Epidermal melanocyte (primary cell): ENCODE results near the gene FER.
"Not testable (repeated sequence)": the region's sequence is repeated elsewhere in the genome, so short reads cannot be mapped to it uniquely, and the experiment has no call there.

Source experiments
- DNase-seq: peaks from one replicate; pipeline ENCODE4 v3.0.0; 2011; ENCODE audit warnings: low spot score; ENCODE audit not compliant: insufficient read length

The FER gene

DNA sequence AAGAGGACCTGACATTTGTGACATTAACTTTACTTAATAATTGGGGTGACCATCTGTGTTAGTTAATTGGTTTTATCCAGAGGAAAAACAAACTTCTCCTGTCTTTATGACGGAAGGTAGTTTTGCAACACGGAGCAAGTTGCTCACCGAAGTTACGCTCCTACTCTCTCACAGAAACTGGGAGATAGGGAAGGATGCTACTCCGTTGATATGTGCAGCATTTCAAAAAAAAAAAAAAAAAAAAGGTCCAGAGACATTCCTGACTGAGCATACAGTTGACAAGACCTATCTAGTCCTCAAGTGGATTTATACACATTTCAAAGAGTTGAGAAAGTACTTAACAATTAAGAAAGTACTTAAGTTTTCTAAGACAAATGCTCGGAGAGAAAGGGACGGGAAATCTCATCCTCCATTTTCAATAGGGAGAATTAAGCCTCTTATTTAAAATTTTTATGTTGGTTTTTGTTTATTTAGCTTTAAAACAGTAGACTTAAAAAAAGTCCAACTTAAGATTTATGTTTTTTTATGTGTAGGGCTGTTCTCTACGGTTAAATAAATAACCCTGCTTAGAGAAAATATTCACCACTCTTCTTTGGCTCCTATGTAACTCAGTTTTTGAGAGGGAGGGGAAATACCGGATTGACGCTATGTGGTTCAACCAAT lies 455 bp upstream of the FER start:
- DNase-seq = no peak

DNA sequence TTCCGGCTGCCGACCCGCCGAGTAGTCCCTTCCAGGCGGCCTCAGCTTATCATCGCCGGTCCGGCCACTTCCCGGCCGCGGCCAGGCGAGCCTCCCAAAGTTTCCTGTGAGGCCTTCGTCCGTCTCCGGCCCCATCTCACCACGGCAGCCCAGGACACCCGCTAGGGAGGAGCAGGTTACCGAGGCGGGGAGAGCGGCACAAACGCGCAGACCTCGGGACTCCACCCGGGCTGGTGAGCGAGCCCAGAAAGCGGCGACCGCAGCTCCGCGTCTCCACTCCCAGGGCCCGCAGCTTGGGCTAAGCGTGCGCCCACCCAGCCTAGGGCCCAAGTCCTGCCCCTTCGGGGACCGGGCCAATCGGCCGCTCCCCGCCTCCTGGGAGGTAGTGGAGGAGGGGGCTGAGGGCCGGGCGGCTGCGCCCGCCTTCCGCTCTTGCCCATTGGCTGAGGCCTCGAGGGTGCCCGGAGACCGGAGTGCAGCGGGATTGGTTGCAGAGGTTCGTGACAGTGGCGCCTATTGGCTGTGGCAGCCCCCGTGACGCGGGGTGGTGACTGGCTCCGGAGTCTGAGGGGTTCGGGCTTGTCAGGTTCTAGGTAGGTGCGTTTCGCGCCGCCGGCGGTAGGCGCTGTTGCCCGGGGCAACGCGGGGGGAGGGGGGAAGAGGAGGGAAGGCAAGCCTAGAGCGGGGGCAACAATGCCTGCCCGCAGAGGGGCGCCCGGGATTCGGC lies 867 bp downstream of the FER start:
- DNase-seq = peak; percentile 70

DNA sequence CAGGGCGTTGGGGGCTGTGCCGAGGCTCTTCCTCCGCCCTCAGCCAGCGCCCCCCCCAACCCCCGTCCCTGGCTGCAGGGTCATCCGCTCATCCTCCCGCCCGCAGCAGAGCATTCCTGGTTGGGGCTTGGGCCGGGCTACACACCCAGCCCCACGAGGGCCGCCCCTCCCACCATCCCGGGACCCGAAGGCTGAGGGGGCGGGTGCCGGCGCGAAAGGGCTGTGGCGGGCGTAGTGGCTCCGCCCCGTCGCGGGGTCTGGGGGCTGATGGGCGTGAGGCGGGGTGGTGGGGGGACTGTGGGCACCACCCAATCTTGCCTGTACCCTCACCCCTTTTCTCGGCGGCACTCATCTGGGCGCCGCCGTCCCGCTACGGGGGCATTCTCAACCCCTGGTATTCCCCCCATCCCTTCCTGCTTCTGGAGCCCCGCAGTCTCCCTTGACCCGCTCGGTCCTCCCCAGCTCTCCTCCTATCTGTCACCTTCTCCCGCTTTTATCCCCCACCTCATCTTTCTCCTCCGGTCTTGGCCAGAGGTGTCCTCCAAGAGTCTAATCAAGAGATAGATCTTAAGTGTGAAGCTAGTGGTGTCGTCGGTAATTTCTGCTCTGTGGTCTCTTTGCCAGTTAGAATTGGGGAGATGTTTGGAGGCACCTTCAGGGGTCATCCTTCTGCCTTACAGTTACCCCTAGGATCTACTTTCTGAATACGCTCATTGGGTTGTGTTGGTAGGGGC lies 1.6 kb downstream of the FER start:
- DNase-seq = no peak

DNA sequence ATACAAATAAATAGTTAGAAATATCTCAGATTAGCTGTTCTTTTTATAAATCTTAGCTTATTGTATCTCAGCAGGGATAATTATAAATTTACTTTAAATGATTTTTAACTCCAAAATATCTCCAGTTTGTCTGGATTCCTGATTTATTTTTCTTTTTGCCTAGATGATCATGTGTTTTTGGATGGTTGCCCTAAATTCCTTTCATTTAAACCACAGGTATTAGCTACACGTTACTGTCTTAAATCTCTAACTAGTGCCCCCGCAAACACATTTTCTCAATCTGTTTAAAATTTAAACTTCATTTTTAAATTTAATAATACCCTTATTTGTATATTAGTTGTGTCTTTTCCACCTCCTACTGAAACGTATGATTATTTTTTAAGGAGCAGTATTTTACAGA lies 5.6 kb downstream of the FER start:
- no peak for DNase-seq

DNA sequence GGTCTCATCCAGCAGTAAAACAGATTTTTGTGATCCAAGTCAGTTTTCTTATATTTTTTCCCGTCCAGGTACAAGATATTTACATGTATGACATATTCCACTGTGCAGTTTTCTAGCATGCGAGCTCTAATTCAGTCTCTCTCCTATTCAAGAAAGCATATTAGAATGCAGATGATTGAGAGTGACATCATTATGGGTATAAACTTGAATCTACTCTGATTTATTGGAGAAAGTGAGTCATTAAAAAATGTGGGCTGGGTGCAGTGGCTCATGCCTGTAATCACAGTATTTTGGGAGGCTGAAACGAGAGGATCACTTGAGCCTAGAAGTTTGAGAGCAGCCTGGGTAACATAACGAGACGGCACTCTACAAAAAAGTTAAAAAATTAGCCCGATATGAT lies 6.2 kb downstream of the FER start:
- no peak for DNase-seq

DNA sequence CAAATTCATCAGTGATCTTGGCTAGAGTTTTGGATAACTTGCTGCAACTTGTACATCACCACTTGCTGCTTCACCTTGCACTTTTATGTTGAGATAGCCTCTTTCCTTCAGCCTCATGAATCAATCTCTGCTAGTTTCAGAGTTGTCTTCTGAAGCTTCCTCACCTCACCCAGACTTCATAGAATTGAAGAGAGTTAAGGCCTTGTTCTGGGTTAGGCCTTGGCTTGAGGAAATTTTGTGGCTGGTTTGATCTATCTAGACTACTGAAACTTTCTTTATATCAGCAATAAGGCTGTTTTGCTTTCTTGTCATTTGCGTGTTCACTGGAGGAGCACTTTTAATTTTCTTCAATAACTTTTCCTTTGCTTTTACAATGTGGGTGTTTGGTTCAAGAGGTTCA lies 12.8 kb downstream of the FER start:
- DNase-seq = no peak

DNA sequence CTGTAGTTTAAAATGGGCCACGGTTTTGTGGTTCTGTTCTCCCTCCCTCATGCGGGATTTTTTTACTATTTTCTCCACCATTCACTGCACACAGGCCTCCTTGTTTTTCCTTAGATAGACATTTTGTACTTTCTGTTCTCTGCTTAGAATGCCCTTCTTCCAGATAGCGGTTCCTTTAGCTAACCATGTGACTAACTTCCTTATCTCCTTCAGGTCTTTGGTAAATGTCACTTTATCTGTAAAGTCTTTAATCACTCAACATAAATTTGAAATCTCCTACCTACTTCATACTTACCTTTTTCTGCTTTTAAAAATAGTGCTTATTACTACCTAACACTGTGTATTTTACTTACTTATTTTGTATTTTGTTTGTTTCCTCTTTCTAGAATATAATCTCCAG lies 15.0 kb downstream of the FER start:
- DNase-seq = no peak

DNA sequence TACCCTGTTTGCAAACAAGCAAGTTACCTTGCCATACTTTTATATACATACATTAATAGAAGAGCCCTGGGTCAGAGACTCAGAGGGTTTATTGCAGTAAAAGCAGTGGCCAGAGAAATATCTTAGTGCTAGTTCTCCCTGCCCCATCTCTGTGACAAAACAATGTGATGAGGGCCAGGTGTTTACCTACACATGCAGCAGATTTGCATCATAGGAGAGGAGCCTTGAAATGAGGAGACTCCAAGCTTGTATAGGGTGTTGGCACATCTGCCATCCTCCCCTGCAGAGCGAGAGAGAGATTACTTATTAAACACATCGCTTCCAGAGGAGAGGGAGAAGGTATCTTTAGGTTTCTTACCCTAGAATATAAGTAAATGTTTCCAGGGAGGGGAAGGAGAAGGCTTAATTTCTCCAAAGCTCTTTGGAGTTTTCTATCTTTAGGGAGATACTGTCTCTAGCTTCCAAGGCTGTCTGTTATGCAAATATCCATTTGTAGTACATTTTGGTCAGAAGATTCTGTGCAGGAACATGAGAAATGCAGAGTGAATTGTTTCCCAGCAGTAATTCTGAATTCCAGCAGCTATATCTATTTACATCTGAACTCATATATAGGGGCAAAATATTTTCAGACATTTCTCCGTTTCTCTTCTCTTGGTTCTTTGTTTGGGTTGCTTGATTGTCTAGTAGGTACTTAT lies 15.7 kb downstream of the FER start:
- no peak for DNase-seq

DNA sequence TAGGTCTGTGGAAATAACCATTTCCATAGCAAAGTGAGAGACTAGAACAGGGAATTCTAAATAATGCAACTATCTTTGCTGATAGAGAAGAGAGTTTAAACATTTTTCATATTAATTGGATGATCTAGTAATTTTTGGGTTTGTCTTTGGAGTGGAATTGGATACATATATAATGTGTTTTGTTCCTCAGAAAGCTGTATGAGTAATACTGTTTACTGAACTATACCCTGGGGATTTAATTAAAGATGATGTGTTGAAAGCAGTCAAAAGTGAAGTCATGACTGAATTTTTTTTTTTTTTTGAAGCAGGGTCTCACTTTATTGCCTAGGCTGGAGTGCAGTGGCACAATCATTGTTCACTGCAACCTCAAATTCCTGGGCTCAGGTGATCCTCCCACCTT lies 17.9 kb downstream of the FER start:
- DNase-seq = no peak

DNA sequence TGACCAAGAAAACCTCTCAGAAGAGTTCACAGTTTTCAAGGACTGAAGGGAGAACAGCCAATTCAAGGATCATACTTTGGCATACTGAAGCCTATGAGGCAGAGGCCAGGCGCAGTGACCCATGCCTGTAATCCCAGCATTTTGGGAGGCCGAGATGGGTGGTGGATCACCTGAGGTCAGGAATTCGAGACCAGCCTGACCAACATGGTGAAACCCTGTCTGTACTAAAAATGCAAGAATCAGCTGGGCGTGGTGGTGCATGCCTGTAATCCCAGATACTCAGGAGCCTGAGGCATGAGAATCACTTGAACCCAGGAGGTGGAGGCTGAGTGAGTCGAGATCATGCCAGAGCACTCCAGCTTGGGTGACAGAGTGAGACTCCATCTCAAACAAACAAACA lies 19.2 kb downstream of the FER start:
- DNase-seq = not testable (repeated sequence)

DNA sequence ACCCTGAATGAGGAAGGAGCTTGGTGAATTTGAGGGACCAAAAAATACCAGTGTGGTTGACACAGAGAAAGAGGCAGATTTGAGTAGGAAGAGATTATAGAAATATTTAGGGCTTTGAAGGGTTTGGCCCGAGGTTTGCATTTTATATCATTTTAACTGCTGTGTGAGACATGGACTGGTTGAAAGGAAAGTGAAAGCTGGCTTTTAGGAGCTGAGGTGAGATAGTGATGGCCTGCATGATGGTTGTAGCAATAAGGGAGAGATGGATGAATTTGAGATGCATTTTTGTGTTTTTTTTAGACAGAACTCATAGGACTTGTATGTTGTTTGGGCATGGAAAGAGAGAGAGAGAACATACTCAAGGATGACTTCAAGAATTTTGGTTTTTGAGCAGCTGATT lies 21.7 kb downstream of the FER start:
- DNase-seq = no peak

DNA sequence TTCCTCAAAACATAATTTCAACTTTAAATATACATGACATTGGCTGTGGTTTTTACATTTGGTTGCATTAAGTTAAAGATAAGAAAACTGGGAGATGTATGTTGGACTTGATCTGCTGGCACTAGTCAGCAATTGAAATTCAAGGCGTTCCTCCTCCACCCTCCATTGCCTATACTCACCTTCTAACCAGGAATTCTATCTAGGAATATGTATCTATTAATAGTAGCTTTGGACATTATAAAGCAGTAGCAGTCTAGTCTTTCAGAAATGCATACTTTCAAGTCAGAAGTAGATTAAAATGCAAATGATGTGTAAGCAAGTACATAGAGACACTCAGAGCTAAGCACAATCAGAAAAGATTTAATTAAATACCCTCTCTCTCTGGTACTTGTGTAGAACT lies 24.9 kb downstream of the FER start:
- DNase-seq = no peak

DNA sequence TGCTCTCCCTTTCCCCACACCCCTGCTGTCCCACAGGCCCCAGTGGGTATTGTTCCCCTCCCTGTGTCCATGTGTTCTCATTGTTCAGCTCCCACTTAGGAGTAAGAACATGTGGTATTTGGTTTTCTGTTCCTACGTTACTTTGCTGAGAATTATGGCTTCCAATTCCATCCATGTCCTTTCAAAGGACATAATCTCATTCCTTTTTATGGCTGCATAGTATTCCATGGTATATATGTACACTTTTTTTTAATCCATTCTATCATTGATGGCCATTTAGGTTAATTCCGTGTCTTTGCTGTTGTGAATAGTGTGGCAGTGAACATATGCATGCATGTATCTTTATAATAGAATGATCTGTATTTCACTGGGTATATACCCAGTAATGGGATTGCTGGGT lies 25.6 kb downstream of the FER start:
- no peak for DNase-seq

DNA sequence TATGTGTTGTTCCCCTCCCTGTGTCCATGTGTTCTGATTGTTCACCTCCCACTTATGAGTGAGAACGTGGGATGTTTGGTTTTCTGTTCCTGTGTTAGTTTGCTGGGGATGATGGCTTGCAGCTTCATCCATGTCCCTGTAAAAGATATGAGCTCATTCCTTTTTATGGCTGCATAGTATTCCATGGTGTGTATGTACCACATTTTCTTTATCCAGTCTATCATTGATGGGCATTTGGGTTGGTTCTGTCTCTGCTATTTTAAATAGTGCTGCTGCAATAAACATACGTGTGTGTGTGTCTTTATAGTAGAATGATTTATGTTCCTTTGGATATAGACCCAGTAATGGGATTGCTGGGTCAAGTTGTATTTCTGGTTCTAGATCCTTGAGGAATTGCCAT lies 26.4 kb downstream of the FER start:
- not testable (repeated sequence) for DNase-seq

DNA sequence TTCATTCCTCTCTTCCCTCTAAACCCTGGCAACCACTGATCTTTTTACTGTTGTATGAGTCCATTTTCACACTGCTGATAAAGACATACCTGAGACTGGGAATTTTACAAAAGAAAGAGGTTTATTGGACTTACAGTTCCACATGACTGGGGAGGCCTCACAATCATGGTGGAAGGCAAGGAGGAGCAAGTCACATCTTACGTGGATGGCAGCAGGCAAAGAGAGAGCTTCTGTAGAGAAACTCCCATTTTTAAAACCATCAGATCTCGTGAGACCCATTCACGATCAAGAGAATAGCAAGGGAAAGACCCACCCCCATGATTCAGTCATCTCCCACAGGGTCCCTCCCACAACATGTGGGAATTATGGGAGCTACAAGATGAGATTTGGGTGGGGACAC lies 29.9 kb downstream of the FER start:
- DNase-seq = not testable (repeated sequence)

DNA sequence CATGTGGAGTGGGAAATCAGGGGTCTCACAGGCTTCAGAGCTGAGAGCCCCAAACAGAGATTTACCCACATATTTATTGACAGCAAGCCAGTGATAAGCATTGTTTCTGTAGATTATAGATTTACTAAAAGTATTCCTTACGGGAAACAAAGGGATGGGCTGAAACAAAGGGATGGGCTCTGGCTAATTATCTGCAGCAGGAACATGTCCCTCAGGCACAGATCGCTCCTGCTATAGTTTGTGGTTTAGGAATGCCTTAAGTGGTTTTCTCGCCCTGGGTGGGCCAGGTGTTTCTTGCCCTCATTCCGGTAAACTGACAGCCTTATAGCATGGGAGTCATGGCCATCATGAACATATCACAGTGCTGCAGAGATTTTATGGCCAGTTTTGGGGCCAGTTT lies 36.9 kb downstream of the FER start:
- not testable (repeated sequence) for DNase-seq

DNA sequence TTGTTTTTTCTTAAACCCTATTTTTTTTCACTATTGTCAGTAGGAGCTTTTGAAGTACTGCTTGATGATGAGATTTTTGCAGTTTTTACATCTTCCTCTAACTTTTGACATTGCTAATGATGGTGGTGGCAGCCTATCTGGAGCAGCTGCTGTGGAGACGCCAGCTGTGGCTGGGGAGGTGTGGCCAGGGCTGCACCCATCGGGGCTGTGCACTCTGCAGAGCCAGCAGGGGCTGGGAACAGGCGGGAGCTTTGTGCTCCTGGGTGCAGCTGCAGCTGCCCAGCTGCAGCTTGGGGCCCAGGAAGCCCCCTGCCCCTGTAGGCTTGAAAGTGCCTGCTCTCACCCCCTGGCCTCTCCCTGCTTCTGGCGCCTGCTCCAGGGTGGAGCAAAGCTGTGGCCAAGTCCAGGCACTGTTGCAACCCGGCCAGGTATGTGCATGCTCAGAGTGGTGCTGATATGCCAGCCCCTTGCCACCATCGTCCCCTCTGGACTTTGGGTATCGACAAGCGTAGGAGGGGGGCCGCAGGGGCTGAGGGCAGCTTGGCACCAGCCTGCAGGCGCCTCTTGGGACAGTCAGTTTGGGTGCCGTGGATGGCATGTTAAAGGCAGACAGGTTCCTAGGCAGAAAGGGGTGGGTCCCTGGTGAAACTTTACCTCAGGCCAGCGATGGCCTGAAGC lies 39.2 kb downstream of the FER start:
- no peak for DNase-seq

DNA sequence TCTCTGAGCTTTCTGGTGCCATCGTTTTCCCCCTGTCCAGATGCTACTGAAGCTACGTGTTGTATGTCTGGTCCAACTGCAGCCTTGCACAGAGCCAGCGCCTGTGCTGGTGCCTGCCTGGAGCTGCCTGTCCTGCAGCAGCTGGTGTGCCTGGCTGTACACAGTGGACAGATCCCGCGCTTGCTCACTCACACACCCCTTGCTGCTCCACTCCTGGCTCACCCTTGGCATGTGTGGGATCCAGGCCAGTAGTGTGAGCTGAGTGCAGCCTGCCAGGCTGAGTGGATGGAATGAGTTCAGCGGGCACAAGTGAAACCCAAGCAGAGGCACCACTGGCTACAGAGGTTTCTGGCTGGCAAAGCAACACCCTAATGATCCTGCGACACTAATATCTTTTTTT lies 40.4 kb downstream of the FER start:
- DNase-seq = no peak

DNA sequence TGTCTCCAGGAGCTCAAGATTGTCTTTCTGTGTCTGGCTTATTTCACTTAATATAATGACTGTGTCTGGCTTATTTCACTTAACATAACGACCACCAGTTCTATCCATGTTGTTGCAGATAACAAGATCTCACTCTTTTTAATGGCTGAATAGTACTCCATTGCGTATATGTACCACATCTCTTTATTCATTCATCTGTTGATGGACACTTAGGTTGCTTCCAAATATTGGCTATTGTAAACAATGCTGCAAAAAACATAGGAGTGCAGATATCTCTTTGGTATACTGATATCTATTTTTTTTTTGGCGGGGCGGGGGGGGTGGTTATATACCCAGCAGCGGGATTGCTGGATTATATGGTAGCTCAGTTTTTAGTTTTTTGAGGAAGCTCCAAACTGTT lies 45.5 kb downstream of the FER start:
- DNase-seq = no peak

DNA sequence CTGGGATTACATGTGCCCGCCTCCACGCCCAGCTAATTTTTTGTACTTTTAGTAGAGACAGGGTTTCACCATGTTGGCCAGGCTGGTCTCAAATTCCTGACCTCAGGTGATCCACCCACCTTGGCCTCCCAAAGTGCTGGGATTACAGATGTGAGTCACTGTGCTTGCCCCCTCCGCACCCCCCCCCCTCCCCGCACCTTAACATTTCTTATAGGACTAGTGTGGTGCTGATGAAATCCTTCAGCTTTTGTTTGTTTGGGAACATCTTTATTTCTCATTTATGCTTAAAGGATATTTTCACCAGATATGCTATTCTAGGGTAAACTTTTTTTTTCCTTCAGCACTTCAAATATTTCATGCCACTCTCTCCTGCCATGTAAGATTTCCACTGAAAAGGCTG lies 46.7 kb downstream of the FER start:
- not testable (repeated sequence) for DNase-seq

DNA sequence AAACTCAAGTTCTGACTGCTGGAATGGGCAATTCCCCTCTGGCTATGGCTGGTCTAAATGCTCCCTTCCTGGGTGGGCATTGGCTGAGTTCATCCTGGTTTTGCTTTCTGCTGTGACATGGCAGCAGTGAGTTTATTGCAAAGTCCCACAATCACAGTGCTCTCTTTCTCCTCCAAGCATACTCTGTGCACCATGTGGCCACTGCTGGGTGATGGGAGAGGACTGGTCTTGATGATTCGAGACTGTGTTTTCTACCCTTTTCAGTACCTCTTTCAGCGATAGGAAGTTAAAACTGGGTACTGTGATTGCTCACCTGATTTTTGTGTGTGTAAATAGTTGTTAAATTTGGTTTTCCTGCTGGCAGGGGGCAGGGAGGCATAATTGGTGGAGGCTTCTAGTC lies 49.7 kb downstream of the FER start:
- DNase-seq = no peak

DNA sequence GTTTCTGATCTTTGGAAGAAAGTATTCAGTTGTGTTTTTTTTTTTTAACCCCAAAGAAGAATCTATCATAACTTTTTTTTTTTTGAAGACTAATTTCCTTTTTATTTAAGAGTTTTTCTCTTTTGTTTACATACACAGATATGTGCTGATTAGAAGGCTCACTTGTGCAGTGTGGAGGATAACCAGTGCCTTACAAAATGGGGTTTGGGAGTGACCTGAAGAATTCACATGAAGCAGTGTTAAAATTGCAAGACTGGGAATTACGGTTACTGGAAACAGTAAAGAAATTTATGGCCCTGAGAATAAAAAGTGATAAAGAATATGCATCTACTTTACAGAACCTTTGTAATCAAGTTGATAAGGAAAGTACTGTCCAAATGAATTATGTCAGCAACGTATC lies 50.3 kb downstream of the FER start:
- no peak for DNase-seq
